ENCODE measurements around the gene AMPD3.

AMPD3 gene

GRCh38 chr11:10506008-10506370 lies 50.9 kb downstream of the AMPD3 start:
- FAIRE-seq, result no peak

- FAIRE-seq, result no peak
Measured at GRCh38 chr11:10511181-10511621, 56.1 kb downstream of the AMPD3 start.

- no peak for FAIRE-seq
Measured at GRCh38 chr11:10514202-10514601, 59.1 kb downstream of the AMPD3 start.

GRCh38 chr11:10514709-10515108 lies 59.6 kb downstream of the AMPD3 start:
- no peak for FAIRE-seq

GRCh38 chr11:10515418-10515817 lies 60.4 kb downstream of the AMPD3 start:
- FAIRE-seq, result no peak

DNA sequence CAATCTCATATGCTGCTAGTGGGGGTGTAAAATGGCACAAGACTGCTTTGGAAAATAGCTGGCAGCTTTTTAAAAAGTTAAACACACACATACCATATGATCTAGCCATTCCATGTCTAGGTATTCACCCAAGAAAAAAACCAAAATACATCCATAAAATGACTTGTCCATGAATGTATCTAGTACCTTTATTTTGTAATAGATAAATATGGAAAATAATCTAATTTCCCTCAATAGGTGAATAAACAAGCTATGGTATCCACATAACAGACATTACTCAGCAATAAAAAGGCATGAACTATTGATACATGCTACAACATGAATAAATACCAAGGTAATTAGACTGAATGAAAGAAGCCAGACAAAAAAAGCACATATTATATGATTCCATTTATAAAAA lies 63.1 kb downstream of the AMPD3 start:
- no peak for FAIRE-seq

DNA sequence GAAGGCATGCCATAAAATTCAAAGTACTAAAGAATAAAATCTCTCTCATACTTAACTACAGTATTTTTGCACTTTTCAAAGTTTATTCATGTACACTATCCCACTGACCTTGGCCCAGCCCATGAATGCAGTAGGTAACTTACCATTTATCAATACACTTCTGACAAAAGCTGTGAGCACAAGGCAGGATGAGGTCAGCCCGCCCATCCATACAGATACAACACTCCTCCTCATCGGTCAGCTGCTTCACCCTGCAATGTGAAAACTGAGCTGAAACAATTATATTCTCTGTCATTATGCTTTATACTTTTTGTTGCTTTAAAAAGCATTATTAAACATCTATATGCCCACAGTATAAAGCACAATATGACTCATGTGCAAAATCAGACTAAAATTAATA lies 63.8 kb downstream of the AMPD3 start:
- FAIRE-seq, result no peak

DNA sequence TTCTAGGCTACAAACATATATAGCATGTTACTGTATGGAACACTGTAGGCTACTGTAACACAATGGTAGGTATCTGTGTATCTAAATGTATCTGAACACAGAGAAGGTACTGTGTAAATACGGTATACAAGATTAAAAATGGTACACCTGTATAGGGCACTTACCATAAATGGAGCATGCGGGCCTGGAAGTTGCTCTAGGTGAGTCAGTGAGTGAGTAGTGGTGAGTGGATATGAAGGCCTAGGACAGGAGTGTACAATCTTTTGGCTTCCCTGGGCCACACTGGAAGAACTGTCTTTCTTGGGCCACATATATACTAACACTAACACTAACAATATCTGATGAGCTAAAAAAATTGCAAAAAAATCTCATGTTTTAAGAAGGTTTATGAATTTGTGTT lies 64.6 kb downstream of the AMPD3 start:
- no peak for FAIRE-seq

GRCh38 chr11:10520562-10520961 lies 65.5 kb downstream of the AMPD3 start:
- no peak for FAIRE-seq

DNA sequence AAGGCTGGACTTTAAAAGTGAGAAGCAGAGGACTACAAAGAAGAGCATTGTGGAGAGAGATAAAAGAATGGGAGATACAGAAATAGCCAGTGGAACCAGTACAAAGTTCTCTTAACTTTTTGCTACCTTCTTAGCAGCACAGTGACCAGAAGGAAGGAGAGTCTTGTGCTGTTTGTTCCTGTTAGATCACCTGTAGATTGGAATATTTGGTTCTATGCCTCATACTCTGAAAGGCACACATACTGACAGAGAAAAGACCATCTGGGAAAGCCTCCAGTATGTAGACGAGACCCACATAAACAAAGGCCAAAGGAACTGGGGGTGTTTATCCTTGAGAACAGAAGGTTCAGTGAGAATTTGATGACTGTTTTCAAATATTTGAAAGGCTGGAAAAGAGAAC lies 67.2 kb downstream of the AMPD3 start:
- FAIRE-seq, result no peak

DNA sequence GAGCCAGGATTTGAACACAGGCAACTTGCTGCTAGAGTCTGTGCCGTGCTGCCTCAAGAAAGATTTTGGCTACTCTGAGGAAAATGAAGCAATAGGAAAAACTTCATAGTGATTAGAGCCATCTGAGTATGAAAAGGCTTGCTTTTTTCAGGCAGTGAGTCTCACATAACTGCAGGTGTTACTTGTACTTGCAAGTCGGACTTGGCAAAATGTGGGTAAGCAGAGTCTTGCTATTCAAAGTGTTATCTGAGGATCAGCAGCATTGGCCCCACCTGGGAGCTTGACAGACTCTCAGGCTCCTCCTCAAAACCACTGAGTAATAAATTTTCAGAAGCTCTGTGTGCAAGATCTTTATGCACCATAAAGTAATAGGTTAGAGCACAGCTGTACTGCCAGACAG lies 67.9 kb downstream of the AMPD3 start:
- no peak for FAIRE-seq

DNA sequence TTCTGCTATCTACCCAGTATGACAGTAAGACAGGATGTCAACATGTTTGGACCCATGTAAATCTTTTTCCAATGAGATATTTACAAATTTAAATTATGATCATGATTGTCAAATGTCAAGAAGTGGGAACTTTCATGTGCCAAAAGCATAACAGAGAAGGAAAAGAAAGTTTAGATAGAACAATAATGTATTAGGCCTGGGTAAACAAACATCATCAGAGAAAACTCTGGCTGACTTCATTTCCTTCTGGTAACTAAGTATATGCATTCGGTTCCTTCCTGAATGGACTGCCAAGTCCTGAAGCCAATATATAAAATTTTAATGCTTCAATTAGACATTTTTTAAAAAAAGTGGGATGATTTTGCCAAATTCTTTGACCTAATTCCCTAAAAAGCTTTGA lies 69.4 kb downstream of the AMPD3 start:
- no peak for FAIRE-seq

DNA sequence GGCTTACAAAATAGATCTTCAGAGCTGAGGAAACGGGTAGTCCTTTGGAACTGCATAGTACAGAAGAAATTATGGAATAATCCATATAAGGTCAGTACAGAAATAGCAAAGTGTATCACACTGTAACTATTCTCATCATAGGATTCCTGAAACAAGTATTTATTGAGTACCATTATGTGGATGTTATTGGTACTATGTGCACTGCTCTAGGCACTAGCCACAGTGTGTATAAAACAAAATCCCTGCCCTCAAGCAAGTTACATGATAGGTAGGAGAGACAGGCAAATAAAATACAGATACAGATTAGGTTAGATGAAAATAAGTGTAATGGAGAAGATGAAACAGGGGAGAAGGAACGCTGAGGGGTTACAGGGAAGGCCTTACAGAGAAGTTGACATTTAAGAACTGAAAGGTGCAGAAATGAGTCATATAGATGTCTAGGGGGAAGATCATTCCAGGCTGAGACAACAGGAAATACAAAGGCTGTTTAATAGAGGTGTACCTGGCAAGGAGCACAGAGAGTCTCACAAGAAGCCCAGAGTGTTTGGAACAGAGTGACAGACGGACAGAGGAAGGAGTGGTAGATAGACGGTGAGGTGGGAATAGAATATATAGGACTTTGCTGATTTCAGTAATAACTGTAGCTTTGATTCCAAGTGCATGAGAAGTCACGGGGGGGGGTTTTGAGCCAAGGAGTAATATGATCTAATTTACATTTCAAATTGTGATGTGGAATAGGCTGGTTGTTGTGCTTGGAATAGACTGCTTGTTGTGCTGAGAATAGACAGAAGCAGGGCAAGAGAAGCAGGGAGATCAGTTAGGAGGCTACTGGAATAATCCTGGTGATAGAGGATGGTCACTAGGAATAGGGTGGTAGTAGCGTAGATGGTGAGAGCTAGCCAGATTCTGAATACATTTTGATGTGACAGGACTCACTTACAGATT lies 72.2 kb downstream of the AMPD3 start:
- no peak for FAIRE-seq

GRCh38 chr11:10528121-10528520 lies 73.1 kb downstream of the AMPD3 start:
- peak; percentile 79 for FAIRE-seq

DNA sequence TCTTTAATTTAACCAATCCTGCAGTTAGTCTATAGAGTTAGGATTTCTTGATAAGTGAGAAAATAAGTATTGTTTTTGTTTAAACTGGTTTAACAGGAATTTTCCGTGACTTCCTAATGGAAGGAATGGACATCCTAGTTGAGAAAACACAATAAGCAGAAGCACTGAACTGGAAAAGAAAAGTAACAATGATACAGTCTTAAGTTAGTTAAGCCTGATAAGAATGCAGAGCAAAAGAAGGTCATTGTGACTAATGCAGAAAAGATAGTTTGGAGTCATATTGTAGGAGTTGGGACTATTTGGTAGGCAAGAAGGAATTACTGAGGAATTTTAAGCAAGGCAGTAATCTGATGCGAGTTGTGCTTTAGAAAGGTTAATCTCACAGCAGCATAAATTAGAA lies 74.2 kb downstream of the AMPD3 start:
- FAIRE-seq, result no peak

DNA sequence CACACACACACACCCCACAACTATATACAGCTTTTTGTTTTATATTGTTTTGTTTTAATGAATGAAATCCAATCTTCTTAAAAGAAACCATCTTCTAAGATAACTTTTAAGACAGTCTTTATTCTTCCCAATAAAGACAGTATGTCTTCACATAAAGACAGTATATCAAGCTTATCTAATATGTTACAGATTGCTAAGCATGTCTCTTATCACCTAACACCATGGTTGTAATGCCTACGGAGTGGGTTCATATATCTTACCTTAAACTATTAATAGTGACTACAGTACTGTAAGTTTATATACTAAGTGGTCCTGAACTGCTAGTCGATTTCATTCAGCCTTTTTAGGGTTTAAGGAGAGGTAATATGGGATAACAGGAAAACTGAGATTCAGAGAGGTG lies 77.5 kb downstream of the AMPD3 start:
- FAIRE-seq, result no peak

- no peak for FAIRE-seq
Measured at GRCh38 chr11:10533323-10533722, 78.3 kb downstream of the AMPD3 start.

- FAIRE-seq, result no peak
Measured at GRCh38 chr11:10534316-10534715, 79.3 kb downstream of the AMPD3 start.

DNA sequence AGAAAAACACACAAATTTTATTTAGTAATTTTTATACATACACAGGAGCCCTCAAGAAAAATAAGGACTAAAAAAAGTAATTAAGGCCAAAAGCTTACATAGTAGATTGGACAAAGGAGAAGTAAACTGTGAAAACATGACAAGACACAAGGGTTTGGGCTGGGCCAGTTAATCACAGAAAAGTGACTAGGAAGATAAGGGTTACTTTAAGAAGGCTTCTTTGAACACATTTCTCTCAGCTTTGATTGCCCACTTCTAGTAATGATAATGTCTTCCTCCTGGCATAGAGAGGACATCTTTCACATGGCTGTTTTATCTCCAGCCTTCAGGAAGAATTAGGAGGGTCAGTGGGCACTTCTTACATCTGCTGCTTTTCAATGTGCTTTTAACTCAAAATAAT lies 82.5 kb downstream of the AMPD3 start:
- no peak for FAIRE-seq

DNA sequence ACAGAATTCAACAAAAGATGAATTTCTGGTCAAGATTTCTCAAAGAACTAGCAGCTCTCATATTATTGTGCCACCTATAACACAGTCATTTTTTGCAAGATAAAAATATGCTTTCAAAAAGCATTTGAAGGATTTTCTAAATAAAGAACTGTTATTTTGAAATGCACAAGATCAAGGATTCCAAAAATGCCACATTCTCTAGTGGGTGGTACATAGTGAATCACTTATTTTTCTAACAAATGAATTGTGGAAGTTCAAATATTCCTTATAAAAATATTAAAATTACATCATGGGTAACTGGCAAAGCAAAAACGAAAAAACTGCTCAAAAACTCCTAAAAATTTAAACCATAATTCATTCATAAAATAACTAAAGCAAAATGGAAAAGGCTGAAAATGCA lies 83.9 kb downstream of the AMPD3 start:
- peak; percentile 27 for FAIRE-seq

DNA sequence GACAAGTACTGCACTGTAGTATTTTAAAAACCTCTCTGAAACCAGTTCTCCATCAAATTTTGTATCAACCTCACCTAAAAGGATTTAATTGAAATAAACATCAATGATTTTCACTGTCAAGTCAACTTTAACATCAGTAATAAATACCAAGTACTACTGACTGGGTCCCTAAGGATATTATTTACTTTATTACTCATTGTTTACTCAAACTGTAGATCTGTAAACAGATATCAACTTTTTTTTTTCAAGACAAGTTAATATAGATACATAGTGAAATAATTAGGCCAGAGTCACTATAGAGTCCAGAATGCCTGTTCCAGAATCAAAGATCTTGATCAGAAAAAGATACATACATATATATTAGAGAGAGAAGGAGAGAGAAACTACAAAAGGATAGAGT lies 84.3 kb downstream of the AMPD3 start:
- FAIRE-seq, result no peak

DNA sequence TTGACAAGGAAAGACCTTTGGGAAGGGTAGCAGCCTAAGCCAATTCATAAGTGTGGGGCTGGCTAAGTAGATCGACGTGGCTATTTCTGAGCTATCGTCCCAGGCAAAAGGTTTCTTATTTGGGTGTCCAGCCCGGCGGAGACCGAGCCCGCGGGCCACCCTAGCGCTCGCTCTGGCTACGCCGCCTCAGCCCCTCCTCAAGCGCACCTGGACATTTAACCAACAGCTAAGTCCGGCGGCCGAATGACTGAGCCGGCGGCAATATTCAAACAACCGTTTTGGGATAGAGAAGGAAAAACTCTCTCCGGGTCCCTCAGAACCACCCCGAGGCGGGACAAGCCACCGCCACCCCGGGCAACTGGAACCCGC lies 85.5 kb downstream of the AMPD3 start:
- FAIRE-seq, result no peak

GRCh38 chr11:10540915-10541560 lies 86.0 kb downstream of the AMPD3 start, which contains the start of gene RNF141:
Gene RNF141 (minus strand): TSS chr11:10541187. CDS start chr11:10534158, 7,029 bp downstream.
- no peak for FAIRE-seq

GRCh38 chr11:10541561-10541930 lies 86.5 kb downstream of the AMPD3 start:
- peak; percentile 13 for FAIRE-seq

All from islet of Langerhans (tissue), 1 donor.